Kidney (tissue), 14 donors: ENCODE data around the gene COQ2. TPM values are rescaled to one million over a fixed set of nuclear protein-coding genes. Genes with fewer than 3 reads are reported as not detected.
"Not testable (repeated sequence)": the region's sequence is repeated elsewhere in the genome, so short reads cannot be mapped to it uniquely, and the experiment has no call there.

Source experiments
- DNase-seq, 5 donors: peaks; one replicate each; pipeline ENCODE4 v3.0.0-alpha.2; 2013 to 2020
- FAIRE-seq: peaks from 2 replicates; lab custom pipeline; 2012; peaks lifted over from hg19 to GRCh38; lab: Jason Lieb, UNC
- H3K27ac ChIP-seq, 2 donors: one replicate each; pipeline ENCODE4 v1.7.0; 2013; ENCODE audit warnings: low read depth in 2 of 2, low read length in 2 of 2, inconsistent platforms in 1 of 2
- H3K27me3 ChIP-seq: one replicate; pipeline ENCODE4 v1.7.1; 2013; ENCODE audit warnings: low read length, inconsistent platforms; ENCODE audit not compliant: control insufficient read depth, insufficient read depth
- H3K36me3 ChIP-seq, 3 donors: one replicate each; pipeline versions ENCODE4 v1.7.0 to v1.7.1; 2013; ENCODE audit warnings: low read length in 3 of 3, control low read depth in 1 of 3, inconsistent platforms in 1 of 3; ENCODE audit not compliant: insufficient read depth in 3 of 3, control insufficient read depth in 2 of 3
- H3K4me1 ChIP-seq, 3 donors: one replicate each; pipeline versions ENCODE4 v1.7.0 to v1.7.1; 2013; ENCODE audit warnings: low read length in 3 of 3, inconsistent platforms in 1 of 3, low read depth in 1 of 3; ENCODE audit not compliant: control insufficient read depth in 2 of 3, insufficient read depth in 2 of 3
- H3K4me3 ChIP-seq, 3 donors: one replicate each; pipeline versions ENCODE4 v1.7.0 to v1.8.1; 2013; ENCODE audit warnings: low read length in 3 of 3, control low read depth in 1 of 3, inconsistent platforms in 1 of 3
- H3K9ac ChIP-seq, 3 donors: one replicate each; pipeline versions ENCODE4 v1.7.0 to v1.7.1; 2013; ENCODE audit warnings: low read length in 3 of 3, control low read depth in 1 of 3, inconsistent platforms in 1 of 3
- H3K9me3 ChIP-seq, 3 donors: one replicate each; pipeline versions ENCODE4 v1.7.0 to v1.7.1; 2013; ENCODE audit warnings: low read length in 3 of 3, control low read depth in 1 of 3, inconsistent platforms in 1 of 3; ENCODE audit not compliant: control insufficient read depth in 2 of 3, insufficient read depth in 1 of 3
- intact Hi-C: fragments of 100-400 bp; cut with DNase I; formaldehyde crosslinking; loops from one replicate; pipeline ENCODE4 v1.11.1; 2022
- polyA plus RNA-seq: library from polyadenylated mRNA; stranded (reverse); fragments of 350-450 nt; fragmentation: Illumina TruSeq; extraction: RNeasy Lipid Tissue Mini Kit (QIAGEN cat#74804); gene quantifications from one replicate; pipeline ENCODE4 v1.2.3, GENCODE V29; 2014; ENCODE audit warnings: low read depth, low replicate concordance; ENCODE audit not compliant: insufficient read depth
- total RNA-seq: library from RNA; stranded (reverse); fragmentation: NEBNext Ultra II Directional; extraction: Animal tissue kit (Norgen Biotek cat#: 25700); gene quantifications from one replicate; pipeline ENCODE4 v1.2.1, GENCODE V29; 2021
- TF ChIP-seq, protein P1 (sequence below): IDR thresholded peaks from 3 replicates; pipeline ENCODE4 v1.5.1; 2012; ENCODE audit warnings: mild to moderate bottlenecking, moderate library complexity, borderline replicate concordance; ENCODE audit not compliant: insufficient read depth; ENCODE audit errors: extremely low read depth
- donor health status: control.
- donor health status: control.
- donor health status: control.
- donor health status: control.
- donor health status: control.
- donor health status: DM: yes; HTN: yes; CAD: no.
- donor health status: Normal renal cell carcinoma (clear cell type).

Gene COQ2
- total and polyA plus RNA-seq, 2 donors from 2014 or later: 8.1 to 11.6 TPM

DNA sequence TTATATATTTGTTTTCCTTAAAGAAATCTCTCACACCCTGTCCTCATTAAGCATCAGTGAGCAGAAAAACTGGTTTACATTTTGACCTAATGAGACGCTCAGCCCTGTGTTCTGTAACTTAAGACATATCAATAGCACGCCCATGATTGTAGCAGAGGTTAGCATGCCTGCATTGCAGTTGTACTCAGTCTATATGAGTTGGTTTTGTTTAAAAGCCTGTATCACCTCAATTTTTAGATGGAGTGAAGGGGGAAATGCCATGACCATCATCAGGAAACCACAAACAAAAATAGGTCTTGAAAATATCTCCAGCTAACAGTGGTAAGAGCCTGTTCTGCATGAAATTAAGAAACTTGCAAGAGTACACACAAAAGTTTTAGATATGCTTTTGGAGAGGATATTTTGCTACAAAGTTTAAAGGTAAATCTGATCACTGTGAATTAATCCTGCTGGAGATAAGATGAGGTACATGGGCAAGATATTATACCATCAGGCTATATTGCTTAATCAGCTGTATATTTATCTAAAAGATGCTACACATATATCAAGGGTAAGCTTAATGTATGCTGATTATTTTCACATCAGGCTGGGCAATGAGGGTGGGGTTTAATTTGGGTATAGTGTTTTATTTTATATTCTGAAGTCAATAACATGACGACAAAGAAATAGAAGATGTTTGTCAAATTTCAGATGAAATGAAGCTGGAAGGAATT lies 13.1 kb upstream of the COQ2 start:
- H3K9me3 ChIP-seq: no peaks in the 10 kb centered on the region
- DNase-seq: no peak
- no peak overlapping the region for H3K9ac ChIP-seq
- H3K27me3 ChIP-seq: no peaks in the 10 kb centered on the region
- no peak overlapping the region for H3K4me3 ChIP-seq
- FAIRE-seq: no peak
- no peaks in the 10 kb centered on the region for H3K4me1 ChIP-seq
- no peaks in the 10 kb centered on the region for H3K36me3 ChIP-seq
- intact Hi-C loops: no loop called here
- H3K27ac ChIP-seq: no peak overlapping the region
- TF ChIP-seq, protein P1, sequence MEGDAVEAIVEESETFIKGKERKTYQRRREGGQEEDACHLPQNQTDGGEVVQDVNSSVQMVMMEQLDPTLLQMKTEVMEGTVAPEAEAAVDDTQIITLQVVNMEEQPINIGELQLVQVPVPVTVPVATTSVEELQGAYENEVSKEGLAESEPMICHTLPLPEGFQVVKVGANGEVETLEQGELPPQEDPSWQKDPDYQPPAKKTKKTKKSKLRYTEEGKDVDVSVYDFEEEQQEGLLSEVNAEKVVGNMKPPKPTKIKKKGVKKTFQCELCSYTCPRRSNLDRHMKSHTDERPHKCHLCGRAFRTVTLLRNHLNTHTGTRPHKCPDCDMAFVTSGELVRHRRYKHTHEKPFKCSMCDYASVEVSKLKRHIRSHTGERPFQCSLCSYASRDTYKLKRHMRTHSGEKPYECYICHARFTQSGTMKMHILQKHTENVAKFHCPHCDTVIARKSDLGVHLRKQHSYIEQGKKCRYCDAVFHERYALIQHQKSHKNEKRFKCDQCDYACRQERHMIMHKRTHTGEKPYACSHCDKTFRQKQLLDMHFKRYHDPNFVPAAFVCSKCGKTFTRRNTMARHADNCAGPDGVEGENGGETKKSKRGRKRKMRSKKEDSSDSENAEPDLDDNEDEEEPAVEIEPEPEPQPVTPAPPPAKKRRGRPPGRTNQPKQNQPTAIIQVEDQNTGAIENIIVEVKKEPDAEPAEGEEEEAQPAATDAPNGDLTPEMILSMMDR: no peak

DNA sequence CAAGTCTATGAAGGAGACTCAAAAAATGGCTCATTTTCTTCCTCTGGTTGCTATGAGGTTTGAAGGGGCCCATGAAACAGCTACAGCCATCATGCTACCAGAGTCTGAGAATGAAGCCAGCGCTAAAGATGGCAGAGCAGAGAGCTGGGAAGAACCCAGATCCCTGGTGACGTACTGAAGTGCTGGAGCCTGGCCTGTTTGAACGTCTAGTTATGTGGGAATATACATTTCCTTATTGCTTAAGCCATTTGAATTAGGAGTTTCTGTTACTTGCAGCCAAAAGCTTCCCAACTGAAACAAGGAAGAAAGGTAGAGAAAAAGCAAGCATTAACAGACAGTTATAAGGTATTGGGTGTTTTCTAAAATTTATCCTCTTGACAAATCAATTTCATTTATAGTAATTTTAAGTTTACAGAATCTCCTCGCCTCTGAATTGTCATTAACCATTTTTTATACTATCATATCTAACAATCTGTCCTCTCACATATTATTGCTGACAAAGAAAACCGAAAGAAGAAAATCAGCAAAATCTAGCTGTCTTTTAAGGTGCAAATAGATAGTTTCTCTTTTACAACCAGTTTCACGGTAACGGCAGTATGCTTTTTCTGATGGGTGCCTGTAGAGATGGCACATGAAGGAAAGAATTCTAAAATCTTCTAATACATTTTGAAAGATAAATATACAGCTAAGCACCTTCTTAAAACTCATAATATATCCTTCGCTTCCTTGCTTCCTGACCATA lies 8.9 kb upstream of the COQ2 start:
- FAIRE-seq: no peak

DNA sequence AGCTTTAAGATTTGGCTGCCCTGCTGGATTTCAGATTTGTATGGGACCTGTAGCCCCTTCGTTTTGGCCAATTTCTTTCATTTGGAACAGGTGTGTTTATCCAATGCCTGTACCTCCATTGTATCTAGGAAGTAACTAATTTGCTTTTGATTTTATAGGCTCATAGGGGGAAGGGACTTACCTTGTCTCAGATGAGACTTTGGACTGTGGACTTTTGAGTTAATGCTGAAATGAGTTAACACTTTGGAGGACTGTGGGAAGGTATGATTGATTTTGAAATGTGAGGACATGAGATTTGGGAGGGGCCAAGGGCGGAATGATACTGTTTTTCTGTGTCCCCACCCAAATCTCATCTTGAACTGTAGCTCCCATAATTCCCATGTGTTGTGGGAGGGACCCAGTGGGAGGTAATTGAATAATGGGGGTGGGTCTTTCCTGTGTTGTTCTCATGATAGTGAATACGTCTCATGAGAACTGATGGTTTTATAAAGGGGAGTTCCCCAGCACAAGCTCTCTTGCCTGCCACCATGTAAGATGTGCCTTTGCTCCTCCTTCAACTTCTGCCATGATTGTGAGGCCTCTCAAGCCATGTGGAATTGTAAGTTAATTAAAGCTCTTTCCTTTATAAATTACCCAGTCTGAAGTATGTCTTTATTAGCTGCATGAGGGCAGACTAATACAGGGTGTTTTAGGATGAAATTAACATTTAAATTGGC lies 5.6 kb upstream of the COQ2 start:
- H3K4me3 ChIP-seq, FAIRE-seq, H3K9ac ChIP-seq, H3K27me3 ChIP-seq, DNase-seq, intact Hi-C loops, H3K9me3 ChIP-seq, H3K36me3 ChIP-seq, H3K4me1 ChIP-seq, H3K27ac ChIP-seq: not testable (repeated sequence)

More for the DNA sequence above, 8.9 kb upstream of the COQ2 start:
- Histone ChIP-seq H3K27ac (no peak overlapping the region), H3K36me3 (no peaks in the 10 kb centered on the region), H3K27me3 (no peaks in the 10 kb centered on the region), H3K9ac (no peak overlapping the region), H3K4me3 (no peak overlapping the region), H3K4me1 (no peaks in the 10 kb centered on the region), H3K9me3 (no peaks in the 10 kb centered on the region)
- TF ChIP-seq, protein P1: no peak
- intact Hi-C loops: no loop called here
- DNase-seq: no peak

DNA sequence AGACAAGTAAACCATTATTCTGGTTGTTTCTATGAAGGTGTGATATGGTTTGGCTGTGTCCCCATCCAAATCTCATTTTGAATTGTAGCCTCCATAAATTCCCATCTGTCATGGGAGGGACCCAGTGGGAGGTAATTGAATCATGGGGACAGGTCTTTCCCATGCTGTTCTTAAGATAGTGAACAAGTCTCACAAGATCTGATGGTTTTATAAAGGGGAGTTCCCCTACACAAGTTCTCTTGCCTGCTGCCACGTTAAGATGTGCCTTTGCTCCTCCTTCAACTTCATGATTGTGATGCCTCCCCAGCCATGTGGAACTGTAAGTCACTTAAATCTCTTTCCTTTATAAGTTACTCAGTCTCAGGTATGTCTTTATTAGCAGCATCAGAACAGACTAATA lies 3.8 kb upstream of the COQ2 start:
- H3K4me3 ChIP-seq, H3K27ac ChIP-seq, H3K9ac ChIP-seq, intact Hi-C loops, H3K36me3 ChIP-seq, H3K27me3 ChIP-seq, H3K4me1 ChIP-seq, H3K9me3 ChIP-seq, DNase-seq, FAIRE-seq: not testable (repeated sequence)
